HG03039 (cell line): ENCODE results near the gene ARMC6.

ENCODE experiments used
- ATAC-seq: cut with Tn5 transposase; IDR thresholded peaks from one replicate; pipeline ENCODE4 v1.9.1; 2021; ENCODE audit warnings: mild to moderate bottlenecking, moderate library complexity; ENCODE audit not compliant: unreplicated experiment

Gene ARMC6

GRCh38 chr19:19054315-19054938 is 21.0 kb downstream of the ARMC6 start:
- no peak for ATAC-seq

GRCh38 chr19:19054939-19055440 is 21.6 kb downstream of the ARMC6 start:
- no peak for ATAC-seq

GRCh38 chr19:19055701-19056100 is 22.3 kb downstream of the ARMC6 start:
- no peak for ATAC-seq

- ATAC-seq, result no peak
Observed at GRCh38 chr19:19056636-19057275, 23.4 kb downstream of the ARMC6 start.

- ATAC-seq, result no peak
Observed at GRCh38 chr19:19057317-19057716, 23.9 kb downstream of the ARMC6 start.

GRCh38 chr19:19057720-19058119 is 24.3 kb downstream of the ARMC6 start:
- no peak for ATAC-seq

- no peak for ATAC-seq
Observed at GRCh38 chr19:19059018-19059836, 25.8 kb downstream of the ARMC6 start.

- ATAC-seq, result no peak
Observed at GRCh38 chr19:19059837-19060611, 26.6 kb downstream of the ARMC6 start.

- ATAC-seq, result no peak
Observed at GRCh38 chr19:19061506-19061905, 28.1 kb downstream of the ARMC6 start.

- no peak for ATAC-seq
Observed at GRCh38 chr19:19062454-19063182, 29.2 kb downstream of the ARMC6 start.

GRCh38 chr19:19063183-19064097 is 30.0 kb downstream of the ARMC6 start, which contains the start of gene SLC25A42:
TSS of gene SLC25A42 (plus strand) at chr19:19063994. CDS start at chr19:19096125, 32,131 bp downstream.
- ATAC-seq, result peak; percentile 90

GRCh38 chr19:19064098-19064722 is 30.8 kb downstream of the ARMC6 start:
- ATAC-seq, result no peak

- ATAC-seq, result no peak
Observed at GRCh38 chr19:19064811-19065745, 31.7 kb downstream of the ARMC6 start.

- no peak for ATAC-seq
Observed at GRCh38 chr19:19067276-19068072, 34.1 kb downstream of the ARMC6 start.

GRCh38 chr19:19068659-19069654 is 35.6 kb downstream of the ARMC6 start:
- no peak for ATAC-seq

- no peak for ATAC-seq
Observed at GRCh38 chr19:19071897-19072296, 38.5 kb downstream of the ARMC6 start.
